ENCODE measurements around the gene FBXO17. TPM values are rescaled to one million over a fixed set of nuclear protein-coding genes. Genes with fewer than 3 reads are reported as not detected.

The FBXO17 gene
- total RNA-seq, 1 donor from 2014 or later = not detected

DNA sequence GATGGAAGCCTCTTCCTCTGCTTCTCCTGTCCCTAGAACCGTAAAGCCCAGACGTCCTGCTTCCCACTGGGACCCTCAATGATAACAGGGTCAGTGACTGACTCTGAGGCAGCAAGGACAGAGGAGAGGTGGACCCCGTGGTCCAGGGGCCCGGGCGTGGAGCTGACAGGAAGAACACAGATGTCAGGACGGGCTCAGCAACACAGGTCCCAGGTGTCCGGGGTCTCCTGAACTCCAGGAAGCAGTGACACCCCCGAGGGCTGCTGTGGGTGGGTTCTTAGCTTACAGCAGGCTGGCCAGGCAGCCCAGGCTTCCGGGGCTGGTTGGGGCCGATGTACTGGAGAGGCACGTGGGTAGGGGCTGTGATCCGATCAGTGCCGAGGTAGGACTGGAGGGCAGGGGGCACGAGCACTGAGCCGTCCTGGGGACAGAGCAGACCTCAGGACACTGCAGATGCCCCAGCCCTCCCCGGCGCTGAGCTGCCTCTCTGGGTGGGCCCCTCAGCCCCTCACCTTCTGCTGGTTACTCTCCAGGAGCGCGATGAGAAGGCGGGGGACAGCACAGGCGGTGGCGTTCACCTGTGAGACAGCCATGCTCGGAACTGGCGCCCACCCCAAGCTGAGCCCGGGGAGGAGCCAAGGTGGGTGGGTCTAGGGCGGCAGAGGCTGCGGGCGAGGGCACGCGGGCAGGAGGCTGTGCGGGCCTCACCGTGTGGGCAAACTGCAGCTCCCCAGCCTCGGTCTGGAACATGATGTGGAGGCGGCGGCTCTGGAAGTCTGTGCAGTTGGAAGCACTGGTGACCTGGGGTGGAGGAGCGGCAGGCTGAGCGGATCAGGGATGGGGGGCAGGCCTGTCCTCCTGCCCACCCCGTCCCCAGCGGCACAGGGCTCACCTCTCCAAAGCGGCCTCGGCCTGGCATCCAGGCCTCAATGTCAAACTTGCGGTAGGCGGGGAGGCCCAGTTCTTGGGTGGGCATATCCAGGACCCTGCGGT lies 59.9 kb downstream of the FBXO17 start:
- CTCF ChIA-PET = no interaction called here
- no peak for ATAC-seq (ENCODE audit: low read depth)
- POLR2A ChIA-PET = interaction anchor here (0.6 kb wide), 1 partner anchor 51 kb away, joined by 3 read pairs; no protein-coding TSS in a partner anchor

DNA sequence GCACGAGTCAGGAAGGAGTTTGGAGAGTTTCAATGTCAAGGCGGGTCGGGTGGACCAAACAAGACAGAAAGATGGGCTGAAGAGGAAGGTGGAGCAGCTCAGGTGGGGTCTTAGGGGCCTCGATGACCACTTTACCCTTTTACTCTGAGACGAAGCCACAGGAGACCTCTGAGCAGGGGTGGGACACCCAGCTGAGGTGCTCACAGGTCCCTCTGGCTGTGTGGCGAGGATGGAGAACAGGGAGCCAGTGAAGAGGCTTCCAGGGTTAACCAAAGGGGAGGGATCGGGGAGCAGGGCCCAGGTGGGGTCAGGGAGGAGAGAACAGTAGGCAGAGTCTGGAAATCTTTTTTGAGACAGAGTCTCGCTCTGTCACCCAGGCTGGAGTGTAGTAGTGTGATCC lies 61.6 kb downstream of the FBXO17 start:
- ChIA-PET POLR2A (no interaction called here), CTCF (no interaction called here)
- H3K36me3 Mint-ChIP-seq (ENCODE audit: low read depth) = peaks cover 7% of the 10 kb centered on the region
- no peaks in the 10 kb centered on the region for H3K27me3 Mint-ChIP-seq
- H3K4me1 Mint-ChIP-seq = no peaks in the 10 kb centered on the region
- no peak for DNase-seq
- H3K27ac Mint-ChIP-seq = no peak overlapping the region
- no peaks in the 10 kb centered on the region for H3K9me3 Mint-ChIP-seq
- no peak overlapping the region for H3K4me3 Mint-ChIP-seq
- intact Hi-C loops (cut with micrococcal nuclease) = no loop called here
- TF ChIP-seq, protein P1, sequence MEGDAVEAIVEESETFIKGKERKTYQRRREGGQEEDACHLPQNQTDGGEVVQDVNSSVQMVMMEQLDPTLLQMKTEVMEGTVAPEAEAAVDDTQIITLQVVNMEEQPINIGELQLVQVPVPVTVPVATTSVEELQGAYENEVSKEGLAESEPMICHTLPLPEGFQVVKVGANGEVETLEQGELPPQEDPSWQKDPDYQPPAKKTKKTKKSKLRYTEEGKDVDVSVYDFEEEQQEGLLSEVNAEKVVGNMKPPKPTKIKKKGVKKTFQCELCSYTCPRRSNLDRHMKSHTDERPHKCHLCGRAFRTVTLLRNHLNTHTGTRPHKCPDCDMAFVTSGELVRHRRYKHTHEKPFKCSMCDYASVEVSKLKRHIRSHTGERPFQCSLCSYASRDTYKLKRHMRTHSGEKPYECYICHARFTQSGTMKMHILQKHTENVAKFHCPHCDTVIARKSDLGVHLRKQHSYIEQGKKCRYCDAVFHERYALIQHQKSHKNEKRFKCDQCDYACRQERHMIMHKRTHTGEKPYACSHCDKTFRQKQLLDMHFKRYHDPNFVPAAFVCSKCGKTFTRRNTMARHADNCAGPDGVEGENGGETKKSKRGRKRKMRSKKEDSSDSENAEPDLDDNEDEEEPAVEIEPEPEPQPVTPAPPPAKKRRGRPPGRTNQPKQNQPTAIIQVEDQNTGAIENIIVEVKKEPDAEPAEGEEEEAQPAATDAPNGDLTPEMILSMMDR (IDR thresholded peaks at IDR 0.05) = no peak
- ATAC-seq (ENCODE audit: low read depth) = no peak

More for the DNA sequence above, 59.9 kb downstream of the FBXO17 start:
- TF ChIP-seq, protein P1 (IDR thresholded peaks at IDR 0.05) = no peak
- no peaks in the 10 kb centered on the region for H3K4me1 Mint-ChIP-seq
- H3K4me3 Mint-ChIP-seq = no peak overlapping the region
- no peaks in the 10 kb centered on the region for H3K9me3 Mint-ChIP-seq
- H3K27ac Mint-ChIP-seq = no peak overlapping the region
- intact Hi-C loops (cut with micrococcal nuclease) = no loop called here
- no peaks in the 10 kb centered on the region for H3K27me3 Mint-ChIP-seq
- no peak for DNase-seq
- H3K36me3 Mint-ChIP-seq (ENCODE audit: low read depth) = peaks cover 7% of the 10 kb centered on the region

DNA sequence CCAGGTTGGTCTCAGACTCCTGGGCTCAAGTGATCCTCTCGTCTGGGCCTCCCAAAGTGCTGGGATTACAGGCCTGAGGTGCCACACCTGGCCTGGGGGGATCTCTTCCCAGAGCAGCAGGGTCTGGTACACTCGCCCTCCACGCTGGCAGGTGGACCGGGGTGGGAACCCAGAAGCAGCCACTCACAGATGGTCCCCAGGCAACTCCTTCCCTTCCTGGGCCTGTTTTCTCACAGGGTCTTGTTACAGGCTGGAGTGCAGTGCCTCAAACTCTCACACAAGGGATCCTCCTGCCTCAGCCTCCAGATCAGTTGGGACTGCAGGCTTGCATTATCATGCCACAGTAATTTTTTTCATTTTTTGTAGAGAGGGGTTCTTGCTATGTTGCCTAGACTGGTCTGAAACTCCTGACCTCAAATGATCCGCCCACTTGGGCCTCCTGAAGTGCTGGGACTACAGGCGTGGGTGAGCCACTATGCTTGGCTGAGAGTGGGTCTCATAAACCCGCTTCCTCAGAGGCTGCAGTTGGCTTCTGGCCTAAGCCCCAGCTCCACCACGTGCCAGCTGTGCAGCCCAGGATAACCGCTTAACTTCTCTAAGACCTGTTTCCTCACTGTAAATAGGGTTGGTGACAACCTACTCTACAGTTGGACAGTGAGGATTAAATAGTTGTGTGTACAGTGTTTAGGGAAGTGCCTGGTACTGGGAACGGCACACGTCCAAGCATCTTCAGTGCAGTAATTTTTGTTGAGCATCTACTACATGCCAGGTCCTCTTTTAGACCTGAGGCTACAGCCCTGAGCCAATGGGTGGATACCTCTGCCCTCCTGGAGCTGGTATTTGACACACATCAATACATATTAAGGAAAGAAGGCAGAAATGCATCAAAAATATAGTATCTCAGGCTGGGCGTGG lies 62.7 kb downstream of the FBXO17 start:
- H3K9me3 Mint-ChIP-seq = no peaks in the 10 kb centered on the region
- DNase-seq = no peak
- H3K27ac Mint-ChIP-seq = no peak overlapping the region
- TF ChIP-seq, protein P1 (IDR thresholded peaks at IDR 0.05) = no peak
- H3K36me3 Mint-ChIP-seq (ENCODE audit: low read depth) = peaks cover 15% of the 10 kb centered on the region
- intact Hi-C loops (cut with micrococcal nuclease) = no loop called here
- POLR2A ChIA-PET = no interaction called here
- ATAC-seq (ENCODE audit: low read depth) = no peak
- no peaks in the 10 kb centered on the region for H3K27me3 Mint-ChIP-seq
- H3K4me3 Mint-ChIP-seq = no peak overlapping the region
- CTCF ChIA-PET = no interaction called here
- H3K4me1 Mint-ChIP-seq = no peaks in the 10 kb centered on the region

DNA sequence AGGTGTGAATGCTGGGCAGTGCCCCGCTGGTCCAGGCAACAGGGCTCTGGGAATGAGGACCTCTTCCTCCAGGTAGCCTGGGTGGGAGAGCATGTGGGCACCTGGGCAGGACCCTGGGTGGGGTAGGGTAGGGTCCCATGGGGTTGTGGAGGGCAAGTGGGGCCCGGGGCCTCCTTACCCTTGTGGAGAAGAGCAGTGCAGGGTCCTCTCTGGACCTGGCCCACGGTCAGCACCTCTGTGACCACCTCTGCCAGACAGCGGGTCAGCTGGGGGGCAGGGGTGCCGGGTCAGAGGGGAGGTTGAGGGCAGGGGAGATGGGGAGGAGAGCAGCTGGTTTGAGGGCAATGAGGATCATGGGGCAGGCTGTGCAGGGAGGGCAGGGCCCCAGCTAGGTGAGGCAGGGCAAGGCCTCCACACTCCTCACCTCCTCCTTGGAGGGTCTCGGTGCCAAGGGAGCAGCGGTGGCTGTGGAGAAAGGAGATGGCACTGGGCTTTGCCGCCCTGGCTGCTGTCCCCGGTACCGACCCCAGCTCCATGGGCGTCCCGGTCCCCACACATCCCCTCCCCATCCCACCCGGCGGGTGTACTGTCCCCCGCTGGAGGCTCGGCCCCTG lies 64.0 kb downstream of the FBXO17 start:
- no peak for ATAC-seq (ENCODE audit: low read depth)
- TF ChIP-seq, protein P1 (IDR thresholded peaks at IDR 0.05) = no peak
- intact Hi-C loops (cut with micrococcal nuclease) = no loop called here
- H3K27ac Mint-ChIP-seq = no peak overlapping the region
- H3K27me3 Mint-ChIP-seq = no peaks in the 10 kb centered on the region
- H3K9me3 Mint-ChIP-seq = no peaks in the 10 kb centered on the region
- no peak overlapping the region for H3K4me3 Mint-ChIP-seq
- CTCF ChIA-PET = no interaction called here
- DNase-seq = no peak
- peaks cover 27% of the 10 kb centered on the region for H3K36me3 Mint-ChIP-seq (ENCODE audit: low read depth)
- POLR2A ChIA-PET = no interaction called here
- H3K4me1 Mint-ChIP-seq = no peaks in the 10 kb centered on the region

All from activated B cell treated with CpG ODN at 0.5 μM for 24 hours (primary cell).